G401.6 (cell line): ENCODE measurements around the gene NFATC2IP.

Experiments used
- FAIRE-seq: peaks from 2 replicates; lab custom pipeline; 2012; peaks lifted over from hg19 to GRCh38; lab: Jason Lieb, UNC

NFATC2IP gene

DNA sequence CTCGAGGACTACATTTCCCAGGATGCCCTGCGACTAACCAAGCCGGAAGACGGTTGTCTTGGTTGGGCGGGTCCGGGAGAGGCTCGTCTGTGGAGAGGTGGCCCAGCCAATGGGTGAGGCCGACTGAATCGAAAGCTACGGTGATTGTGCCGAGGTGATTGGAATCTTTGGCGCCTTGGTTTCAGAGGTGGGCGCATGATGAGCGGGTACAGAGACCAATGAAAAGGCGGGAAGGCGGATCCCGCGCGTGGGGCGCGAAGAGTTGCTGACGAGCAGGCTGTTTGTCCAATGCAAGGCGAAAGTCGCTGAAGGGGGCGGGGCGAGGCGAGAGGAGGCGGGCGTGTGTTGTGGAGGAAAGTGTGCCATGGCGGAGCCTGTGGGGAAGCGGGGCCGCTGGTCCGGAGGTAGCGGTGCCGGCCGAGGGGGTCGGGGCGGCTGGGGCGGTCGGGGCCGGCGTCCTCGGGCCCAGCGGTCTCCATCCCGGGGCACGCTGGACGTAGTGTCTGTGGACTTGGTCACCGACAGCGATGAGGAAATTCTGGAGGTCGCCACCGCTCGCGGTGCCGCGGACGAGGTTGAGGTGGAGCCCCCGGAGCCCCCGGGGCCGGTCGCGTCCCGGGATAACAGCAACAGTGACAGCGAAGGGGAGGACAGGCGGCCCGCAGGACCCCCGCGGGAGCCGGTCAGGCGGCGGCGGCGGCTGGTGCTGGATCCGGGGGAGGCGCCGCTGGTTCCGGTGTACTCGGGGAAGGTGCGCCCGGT lies at the start of gene NFATC2IP:
TSS of gene NFATC2IP (plus strand) at position 290 of the 762 bp plus-strand sequence. CDS start at position 365, 75 bp downstream.
- peak; percentile 99 for FAIRE-seq

GRCh38 chr16:28901862-28902261 lies 48.9 kb upstream of the NFATC2IP start:
- no peak for FAIRE-seq

GRCh38 chr16:28902909-28903308 lies 47.8 kb upstream of the NFATC2IP start:
- no peak for FAIRE-seq

DNA sequence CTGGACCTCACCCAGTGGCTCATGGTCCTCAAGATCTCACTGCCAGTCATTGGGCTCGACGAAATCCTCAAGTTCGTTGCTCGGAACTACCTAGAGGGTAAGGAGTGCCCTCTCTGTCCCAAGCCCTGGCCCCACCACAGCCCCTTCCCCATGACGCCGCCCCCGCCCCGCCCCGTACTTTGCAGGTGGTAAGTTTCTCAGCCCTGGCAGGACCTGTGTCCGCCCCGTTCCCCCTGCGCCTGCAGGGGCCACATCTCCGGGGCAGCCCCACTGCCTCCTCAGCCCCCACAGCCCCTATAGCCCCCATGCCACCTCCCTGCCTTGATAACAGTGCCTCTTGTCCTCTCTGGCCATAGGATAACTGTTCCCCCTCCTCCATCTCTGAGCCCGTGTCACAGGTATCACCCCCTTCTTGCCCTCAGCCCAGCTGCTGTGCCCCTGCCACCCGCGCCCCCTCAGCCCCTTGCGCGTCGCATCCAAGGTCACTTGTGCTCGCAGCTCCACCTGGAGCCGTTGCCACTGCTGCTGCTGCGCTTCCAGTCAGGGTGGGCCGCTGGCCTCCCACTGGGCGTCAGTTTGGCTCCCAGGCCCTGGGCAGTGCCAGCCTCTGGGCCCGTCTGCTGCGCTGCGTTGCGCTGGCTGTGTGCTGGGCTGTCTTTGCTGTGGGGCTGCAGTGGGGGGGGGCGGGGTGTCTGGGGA lies 47.2 kb upstream of the NFATC2IP start:
- FAIRE-seq: no peak

GRCh38 chr16:28904363-28904762 lies 46.4 kb upstream of the NFATC2IP start:
- FAIRE-seq: no peak

- FAIRE-seq: no peak
Measured at GRCh38 chr16:28904828-28905227, 45.9 kb upstream of the NFATC2IP start.

- no peak for FAIRE-seq
Measured at GRCh38 chr16:28905229-28905754, 45.4 kb upstream of the NFATC2IP start.

GRCh38 chr16:28905800-28906372 lies 44.9 kb upstream of the NFATC2IP start:
- no peak for FAIRE-seq

DNA sequence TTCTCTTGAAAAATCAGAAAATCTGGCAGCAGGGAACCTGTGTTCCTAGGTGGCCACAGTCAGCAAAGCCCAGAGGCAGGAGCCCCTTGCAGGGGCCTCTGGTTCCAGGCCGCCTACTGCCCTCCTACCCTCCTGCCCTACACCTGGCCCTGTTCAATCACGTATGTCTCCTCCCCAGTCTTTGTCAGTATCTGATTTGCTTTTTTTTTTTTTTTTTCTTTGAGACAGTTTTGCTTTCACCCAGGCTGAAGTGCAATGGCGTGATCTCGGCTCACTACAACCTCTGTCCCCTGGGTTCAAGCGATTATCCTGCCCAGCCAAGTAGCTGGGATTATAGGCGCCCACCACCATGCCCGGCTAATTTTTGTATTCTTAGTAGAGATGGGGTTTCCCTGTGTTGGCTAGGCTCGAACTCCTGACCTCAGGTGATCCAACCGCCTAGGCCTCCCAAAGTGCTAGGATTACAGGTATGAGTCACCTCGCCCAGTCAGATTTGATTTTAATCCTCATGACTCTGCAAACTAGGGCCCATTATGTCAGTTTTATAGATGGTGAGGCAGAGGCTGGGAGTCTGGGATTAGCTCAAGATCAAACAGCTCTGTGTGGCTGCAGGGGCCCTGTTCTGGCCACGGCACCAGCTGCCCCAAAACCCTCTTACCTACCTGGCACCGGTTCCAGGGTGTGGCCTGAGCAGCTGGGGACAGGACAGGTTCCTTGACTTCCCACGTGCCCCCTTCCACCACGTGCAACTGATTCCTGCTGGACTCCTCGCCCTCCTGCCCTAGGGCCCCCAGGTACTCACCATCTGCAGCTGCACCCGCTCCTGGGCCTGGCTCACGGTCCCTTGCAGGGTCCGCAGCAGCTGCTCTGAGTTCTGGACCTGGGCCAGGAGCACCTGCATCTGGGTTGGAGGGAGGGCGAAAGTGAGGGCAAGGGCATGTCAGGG lies 40.4 kb upstream of the NFATC2IP start:
- peak; percentile 94 for FAIRE-seq

DNA sequence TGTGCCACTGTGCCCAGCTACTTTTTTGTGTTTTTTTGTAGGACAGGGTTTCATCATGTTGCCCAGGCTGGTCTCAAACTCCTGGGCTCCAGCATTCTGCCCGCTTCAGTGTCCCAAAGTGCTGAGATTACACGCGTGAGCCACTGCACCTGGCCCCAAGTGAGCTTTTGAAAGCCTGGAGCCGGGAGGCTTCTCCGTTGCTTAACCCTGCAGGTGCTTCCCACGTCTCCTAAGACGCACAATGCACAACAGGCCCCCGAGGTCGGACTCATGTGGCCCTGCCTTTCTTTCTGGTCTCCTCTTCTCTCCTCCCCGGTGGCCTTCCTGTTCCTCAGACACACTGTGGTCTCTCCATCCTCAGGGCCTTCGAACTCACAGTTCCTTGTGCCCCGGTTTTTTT lies 38.2 kb upstream of the NFATC2IP start:
- no peak for FAIRE-seq

DNA sequence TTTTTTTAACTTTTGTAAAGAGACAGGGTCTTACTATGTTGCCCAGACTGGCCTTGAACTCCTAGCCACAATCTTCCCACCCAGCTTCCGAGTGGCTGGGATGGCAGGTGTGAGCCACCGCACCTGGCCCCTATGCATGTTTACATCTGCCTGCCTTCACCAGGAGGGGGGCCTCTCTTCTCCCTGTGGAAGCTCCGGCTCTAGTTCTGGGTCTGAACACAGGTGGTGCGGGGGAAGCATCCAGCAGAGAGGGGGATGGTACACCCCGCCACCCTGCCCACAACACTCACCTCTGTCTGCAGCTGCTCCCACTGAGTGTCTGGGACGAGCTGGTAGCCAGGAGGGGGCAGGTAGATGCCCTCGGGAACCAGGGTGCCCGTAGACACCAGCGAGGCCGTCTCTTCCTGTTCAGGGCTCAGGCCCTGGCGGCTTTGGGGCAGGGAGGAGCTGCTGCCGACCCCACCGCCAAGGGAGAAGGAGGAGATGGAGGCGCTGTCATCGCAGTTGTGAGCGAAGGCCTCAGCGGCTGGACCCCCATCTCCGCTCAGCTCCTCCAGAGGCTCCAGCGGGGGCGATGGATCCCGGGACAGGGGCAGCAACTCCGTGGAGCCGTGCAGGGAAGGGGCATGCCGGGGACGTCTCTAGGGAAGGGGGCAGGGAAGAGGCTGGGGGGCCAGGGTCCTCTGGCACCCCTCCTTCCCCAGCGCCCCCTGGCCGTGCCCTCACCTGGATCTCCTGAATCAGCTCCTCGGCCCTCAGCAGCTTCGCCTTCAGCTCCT lies 36.6 kb upstream of the NFATC2IP start:
- FAIRE-seq: no peak

- FAIRE-seq: no peak
Measured at GRCh38 chr16:28915181-28915580, 35.6 kb upstream of the NFATC2IP start.

- no peak for FAIRE-seq
Measured at GRCh38 chr16:28917095-28917494, 33.6 kb upstream of the NFATC2IP start.

DNA sequence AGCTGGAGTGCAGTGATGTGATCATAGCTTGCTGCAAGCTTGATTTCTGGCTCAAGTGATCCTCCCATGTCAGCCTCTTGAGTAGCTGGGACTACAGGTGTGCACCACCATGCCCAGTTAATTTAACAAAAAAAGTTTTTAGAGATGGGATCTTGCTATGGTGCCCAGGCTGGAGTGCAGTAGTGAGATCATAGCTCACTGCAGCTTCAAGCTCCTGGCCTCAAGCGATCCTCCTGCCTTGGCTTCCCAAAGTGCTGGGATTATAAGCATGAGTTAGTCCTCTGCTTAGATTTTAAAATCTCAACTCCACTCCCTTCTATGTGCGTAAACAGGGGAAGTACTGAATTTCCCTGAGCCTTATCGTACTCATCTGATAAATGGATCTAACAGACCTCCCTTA lies 32.0 kb upstream of the NFATC2IP start:
- no peak for FAIRE-seq

GRCh38 chr16:28923231-28923587 lies 27.5 kb upstream of the NFATC2IP start:
- no peak for FAIRE-seq

DNA sequence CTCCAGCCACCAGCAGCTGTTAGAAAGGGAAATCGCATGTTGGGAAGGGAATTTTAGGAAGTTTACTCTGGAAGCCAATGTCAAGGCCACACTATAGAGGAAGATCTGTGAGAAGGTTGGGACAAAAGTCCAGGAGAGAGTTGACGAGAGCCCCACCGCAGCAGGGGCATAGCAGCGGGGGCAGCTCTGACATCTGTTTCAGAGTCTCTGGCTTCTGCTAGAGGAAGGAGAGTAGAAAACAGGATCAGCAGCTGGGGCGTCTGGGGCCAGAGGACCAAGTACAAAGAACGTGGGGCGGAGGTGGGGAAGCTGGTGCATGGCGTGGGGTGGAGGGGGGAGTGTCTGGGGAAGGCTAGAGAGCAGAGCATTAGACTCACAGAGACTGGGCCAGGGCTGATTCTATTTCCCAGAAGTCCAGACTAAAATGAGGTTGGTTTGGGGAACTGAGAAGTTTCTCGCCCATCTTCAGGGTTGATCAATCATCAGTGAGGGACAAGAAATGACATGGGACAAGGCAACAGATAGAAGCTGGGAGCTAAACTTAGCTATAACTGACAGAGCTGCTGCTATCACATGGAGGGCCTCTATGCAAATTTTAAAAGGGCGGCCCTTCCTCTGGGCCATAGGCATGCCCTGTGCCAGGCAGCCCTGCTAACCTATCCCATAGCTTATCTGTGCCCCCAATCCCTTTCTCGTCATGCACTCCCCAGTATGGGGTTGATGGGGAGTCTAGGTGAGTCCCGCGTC lies 26.9 kb upstream of the NFATC2IP start:
- FAIRE-seq: no peak

DNA sequence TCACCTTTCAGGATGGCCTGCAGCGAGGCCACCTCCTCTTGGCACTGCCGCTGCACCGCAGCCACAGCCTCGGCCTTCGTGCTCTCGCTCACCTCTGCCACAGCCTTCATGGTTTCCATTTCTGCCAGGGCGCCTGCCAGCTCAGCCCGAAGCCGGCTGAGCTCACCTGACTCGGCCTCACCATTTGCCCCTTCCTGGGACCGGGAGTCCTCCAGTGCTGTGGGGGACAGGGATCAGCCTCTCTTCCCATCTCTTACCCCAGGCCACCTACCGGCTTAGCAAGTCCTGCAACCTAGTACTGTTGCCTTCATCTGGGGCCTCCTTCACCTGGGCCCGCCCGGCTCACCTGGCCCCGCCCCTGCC lies 26.4 kb upstream of the NFATC2IP start:
- FAIRE-seq: no peak

DNA sequence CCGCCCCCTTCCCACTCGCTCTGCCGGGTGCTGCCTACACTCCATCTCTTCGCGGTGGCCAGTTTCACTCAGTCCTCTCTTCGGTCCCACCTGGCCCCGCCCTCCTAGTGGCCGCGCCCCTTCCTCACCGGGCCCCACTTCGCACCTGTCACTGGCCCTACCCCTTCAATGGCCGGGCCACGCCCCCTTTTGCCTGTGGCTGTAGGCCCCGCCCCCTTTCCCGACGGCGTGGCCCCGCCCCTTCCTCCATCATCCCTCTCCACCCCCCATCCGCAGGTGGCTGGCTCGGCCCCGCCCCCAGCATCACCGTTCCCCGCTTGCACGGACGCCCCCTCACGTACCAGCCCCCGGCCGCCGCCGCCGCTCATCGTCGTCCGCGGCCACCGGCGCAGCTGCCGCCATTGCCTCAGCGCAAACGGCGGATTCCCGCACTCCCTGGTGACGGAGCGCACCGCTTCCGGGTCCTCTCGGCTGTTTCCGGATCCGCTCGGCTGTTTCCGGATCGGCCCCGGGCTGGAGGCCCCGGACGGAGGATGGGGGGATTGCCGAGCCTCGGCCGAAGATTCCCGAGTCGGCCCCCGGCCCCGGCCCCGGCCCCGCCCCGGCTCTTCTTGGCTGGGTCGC lies 25.9 kb upstream of the NFATC2IP start, which contains the start of gene RABEP2:
TSS of gene RABEP2 (minus strand) at position 477 of the 624 bp plus-strand sequence. CDS start at position 402, 75 bp downstream.
- FAIRE-seq: no peak

GRCh38 chr16:28925386-28926228 lies 25.1 kb upstream of the NFATC2IP start:
- FAIRE-seq: no peak
